ENCODE measurements around the gene PI4K2A. TPM values are rescaled to one million over a fixed set of nuclear protein-coding genes. Genes with fewer than 3 reads are reported as not detected.

Gene PI4K2A
- total and polyA plus RNA-seq, 4 donors = 6.5 to 16.7 (median 12.1) TPM

DNA sequence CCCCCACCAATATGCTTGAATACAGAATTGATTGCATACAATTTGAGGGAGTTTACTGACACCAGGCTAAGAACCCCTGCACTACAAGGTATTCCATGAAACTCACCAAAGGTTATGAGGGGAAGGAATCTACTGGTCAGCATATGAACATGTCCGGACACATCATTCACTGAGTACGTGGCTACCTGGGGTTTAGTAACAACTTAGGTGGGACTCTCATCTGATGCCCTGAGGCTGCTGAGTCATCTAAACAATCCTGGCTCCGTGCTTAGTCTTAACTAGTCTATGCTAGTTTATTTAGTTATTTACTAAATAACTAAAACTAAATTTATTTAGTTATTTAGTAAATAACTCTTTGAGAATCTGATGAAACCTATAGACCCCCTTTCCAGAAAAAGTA is 11.3 kb downstream of the PI4K2A start:
- intact Hi-C loops (cut with DNase I) = no loop called here
- peaks cover 2 to 4% of the 10 kb centered on the region in 2 donors for H3K4me1 ChIP-seq (ENCODE audit: control insufficient read depth in 1 of 2, insufficient read depth in 2 of 2, low read length in 2 of 2)
- no peak overlapping the region for H3K4me3 ChIP-seq (ENCODE audit: low read length in 2 of 2)
- H3K27ac ChIP-seq (ENCODE audit: low read depth in 1 of 2, low read length in 2 of 2) = no peak overlapping the region
- H3K9me3 ChIP-seq (ENCODE audit: control insufficient read depth, low read length) = no peaks in the 10 kb centered on the region
- no peak for DNase-seq
- peaks cover 3 to 6% of the 10 kb centered on the region in 2 donors for H3K36me3 ChIP-seq (ENCODE audit: control insufficient read depth in 1 of 2, insufficient read depth in 2 of 2, low read length in 1 of 2)
- 92 to 94% methylated on average over 3 of the region's 3 CpGs for WGBS, 2 donors
- no peak for ATAC-seq (ENCODE audit: low FRiP score)
- no peaks in the 10 kb centered on the region for H3K27me3 ChIP-seq (ENCODE audit: control insufficient read depth in 1 of 2, insufficient read depth in 2 of 2, low read length in 1 of 2)

DNA sequence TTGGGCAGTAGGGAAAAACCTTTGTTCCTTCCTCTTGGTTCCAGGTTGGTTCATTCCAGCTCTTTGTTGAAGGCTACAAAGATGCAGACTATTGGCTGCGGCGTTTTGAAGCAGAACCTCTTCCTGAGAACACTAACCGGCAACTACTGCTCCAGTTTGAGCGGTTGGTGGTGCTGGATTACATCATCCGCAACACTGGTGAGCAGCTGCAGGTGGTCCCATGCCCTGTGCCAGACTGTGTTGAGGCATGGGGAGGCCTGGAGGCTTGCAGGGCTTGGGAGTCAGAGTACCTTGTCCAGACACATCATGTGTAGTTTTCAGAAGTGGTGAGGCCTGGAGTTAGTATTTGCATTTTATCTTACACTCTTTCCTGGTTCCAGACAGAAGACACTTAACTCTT is 16.3 kb downstream of the PI4K2A start:
- H3K4me1 ChIP-seq (ENCODE audit: control insufficient read depth in 1 of 2, insufficient read depth in 2 of 2, low read length in 2 of 2) = no peaks in the 10 kb centered on the region
- peaks cover 3 to 6% of the 10 kb centered on the region in 2 donors for H3K36me3 ChIP-seq (ENCODE audit: control insufficient read depth in 1 of 2, insufficient read depth in 2 of 2, low read length in 1 of 2)
- DNase-seq (no peak), ATAC-seq (ENCODE audit: low FRiP score) (no peak)
- H3K9me3 ChIP-seq (ENCODE audit: control insufficient read depth, low read length) = no peaks in the 10 kb centered on the region
- intact Hi-C loops (cut with DNase I) = no loop called here
- no peak overlapping the region for H3K4me3 ChIP-seq (ENCODE audit: low read length in 2 of 2)
- WGBS, 2 donors = 91 to 94% methylated on average over 5 of the region's 5 CpGs
- no peak overlapping the region for H3K27ac ChIP-seq (ENCODE audit: low read depth in 1 of 2, low read length in 2 of 2)
- no peaks in the 10 kb centered on the region for H3K27me3 ChIP-seq (ENCODE audit: control insufficient read depth in 1 of 2, insufficient read depth in 2 of 2, low read length in 1 of 2)

DNA sequence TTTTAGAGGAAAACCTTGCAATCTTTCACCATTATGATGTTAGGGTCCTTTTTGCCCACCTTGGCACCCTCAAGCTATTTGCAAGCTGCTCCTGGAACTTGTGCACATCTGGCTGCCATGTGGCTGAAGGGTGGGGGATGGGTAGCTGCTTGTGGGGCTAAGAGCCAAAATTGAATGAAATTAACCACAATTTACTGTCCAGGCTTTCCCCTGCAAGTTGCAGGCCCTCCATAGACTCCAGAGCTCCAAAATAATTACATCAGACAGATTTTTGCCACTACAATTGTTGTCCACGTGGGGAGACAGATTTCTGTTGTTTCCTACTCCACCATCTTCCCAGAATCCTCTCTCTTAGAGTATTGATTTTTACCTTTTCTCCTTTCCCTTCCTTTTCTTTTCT is 19.1 kb downstream of the PI4K2A start:
- intact Hi-C loops (cut with DNase I) = no loop called here
- ATAC-seq (ENCODE audit: low FRiP score) = no peak

DNA sequence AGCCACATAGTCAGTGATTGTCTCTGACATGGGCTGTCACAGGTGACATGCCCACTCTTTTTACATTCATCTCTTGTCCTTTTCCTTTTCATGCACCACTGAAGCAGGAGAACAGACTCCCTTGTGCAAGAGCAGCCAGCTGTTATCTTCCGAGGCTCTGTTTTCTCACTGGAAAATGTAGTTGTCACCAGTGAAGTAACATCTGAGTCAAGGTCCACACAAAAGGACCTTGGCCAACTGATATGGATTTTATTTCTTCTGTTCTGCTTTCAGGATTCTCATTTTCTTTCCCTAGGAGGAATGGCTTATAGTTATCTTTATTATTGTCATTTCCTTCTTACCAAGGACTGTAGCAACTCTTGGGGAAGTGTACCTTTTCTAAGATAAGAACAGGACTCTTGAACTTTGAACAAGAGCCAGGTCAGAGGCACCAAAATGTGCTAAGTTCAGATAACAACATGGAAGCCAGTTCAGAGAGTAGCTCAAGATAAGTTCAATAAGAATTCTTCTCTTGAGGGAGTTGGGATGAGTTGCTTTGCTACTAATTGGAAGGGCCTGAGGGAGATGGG is 23.9 kb downstream of the PI4K2A start:
- Histone ChIP-seq H3K36me3 (ENCODE audit: control insufficient read depth in 1 of 2, insufficient read depth in 2 of 2, low read length in 1 of 2) (peaks cover 8 to 16% of the 10 kb centered on the region in 2 donors), H3K27ac (ENCODE audit: low read depth in 1 of 2, low read length in 2 of 2) (no peak overlapping the region), H3K27me3 (ENCODE audit: control insufficient read depth in 1 of 2, insufficient read depth in 2 of 2, low read length in 1 of 2) (no peaks in the 10 kb centered on the region), H3K9me3 (ENCODE audit: control insufficient read depth, low read length) (no peaks in the 10 kb centered on the region), H3K4me3 (ENCODE audit: low read length in 2 of 2) (no peak overlapping the region), H3K4me1 (ENCODE audit: control insufficient read depth in 1 of 2, insufficient read depth in 2 of 2, low read length in 2 of 2) (no peaks in the 10 kb centered on the region)
- intact Hi-C loops (cut with DNase I) = no loop called here
- WGBS, 2 donors = 80 to 87% methylated on average over 1 of the region's 1 CpG
- ATAC-seq (ENCODE audit: low FRiP score) = no peak
- no peak for DNase-seq

More for the DNA sequence above, 19.1 kb downstream of the PI4K2A start:
- Histone ChIP-seq H3K27ac (ENCODE audit: low read depth in 1 of 2, low read length in 2 of 2) (no peak overlapping the region), H3K4me3 (ENCODE audit: low read length in 2 of 2) (no peak overlapping the region), H3K9me3 (ENCODE audit: control insufficient read depth, low read length) (no peaks in the 10 kb centered on the region), H3K27me3 (ENCODE audit: control insufficient read depth in 1 of 2, insufficient read depth in 2 of 2, low read length in 1 of 2) (no peaks in the 10 kb centered on the region), H3K36me3 (ENCODE audit: control insufficient read depth in 1 of 2, insufficient read depth in 2 of 2, low read length in 1 of 2) (peaks cover 5 to 6% of the 10 kb centered on the region in 2 donors), H3K4me1 (ENCODE audit: control insufficient read depth in 1 of 2, insufficient read depth in 2 of 2, low read length in 2 of 2) (no peaks in the 10 kb centered on the region)
- 52 to 55% methylated on average over 1 of the region's 1 CpG for WGBS, 2 donors
- DNase-seq = no peak

DNA sequence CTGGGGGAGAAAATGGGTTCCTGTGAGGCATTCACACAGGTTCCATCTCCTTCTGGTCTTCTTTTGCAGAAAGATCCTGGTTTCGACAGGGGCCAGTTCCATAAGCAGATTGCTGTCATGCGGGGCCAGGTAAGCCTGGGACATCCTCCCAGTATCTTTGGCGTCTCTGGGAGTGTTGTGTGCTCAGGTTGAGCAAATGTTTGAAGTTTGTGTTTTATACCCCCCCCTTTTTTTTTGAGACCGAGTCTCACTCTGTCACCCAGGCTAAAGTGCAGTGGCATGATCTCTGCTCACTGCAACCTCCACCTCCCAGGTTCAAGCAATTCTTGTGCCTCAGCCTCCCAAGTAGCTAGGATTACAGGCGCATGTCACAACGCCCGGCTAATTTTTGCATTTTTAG is 26.5 kb downstream of the PI4K2A start:
- no peak for ATAC-seq (ENCODE audit: low FRiP score)
- WGBS, 2 donors = 93 to 94% methylated on average over 7 of the region's 7 CpGs
- Histone ChIP-seq H3K27ac (ENCODE audit: low read depth in 1 of 2, low read length in 2 of 2) (no peak overlapping the region), H3K27me3 (ENCODE audit: control insufficient read depth in 1 of 2, insufficient read depth in 2 of 2, low read length in 1 of 2) (no peaks in the 10 kb centered on the region), H3K4me1 (ENCODE audit: control insufficient read depth in 1 of 2, insufficient read depth in 2 of 2, low read length in 2 of 2) (no peaks in the 10 kb centered on the region), H3K4me3 (ENCODE audit: low read length in 2 of 2) (no peak overlapping the region), H3K36me3 (ENCODE audit: control insufficient read depth in 1 of 2, insufficient read depth in 2 of 2, low read length in 1 of 2) (peaks cover 8 to 22% of the 10 kb centered on the region in 2 donors), H3K9me3 (ENCODE audit: control insufficient read depth, low read length) (no peaks in the 10 kb centered on the region)
- no peak for DNase-seq
- intact Hi-C loops (cut with DNase I) = no loop called here

DNA sequence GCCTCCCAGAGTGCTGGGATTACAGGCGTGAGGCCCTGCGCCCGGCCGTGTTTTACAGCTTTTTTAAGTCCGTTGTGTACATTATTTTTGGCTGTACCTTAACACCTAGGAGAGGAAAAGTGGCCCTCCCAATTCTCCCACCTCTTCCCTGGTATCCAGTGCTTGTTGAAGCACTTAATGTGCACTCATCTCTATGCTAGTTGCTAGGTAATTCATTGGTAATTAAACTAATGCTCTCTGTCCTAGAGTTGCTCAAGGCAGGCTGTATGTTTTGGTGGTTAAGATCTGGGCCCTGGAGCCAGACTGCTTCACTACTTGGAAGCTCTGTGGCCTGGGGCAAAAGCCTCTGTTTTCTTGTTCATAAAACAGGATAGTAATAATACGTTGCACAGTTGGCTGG is 27.0 kb downstream of the PI4K2A start:
- WGBS, 2 donors = 72 to 84% methylated on average over 6 of the region's 6 CpGs
- Histone ChIP-seq H3K36me3 (ENCODE audit: control insufficient read depth in 1 of 2, insufficient read depth in 2 of 2, low read length in 1 of 2) (peaks cover 8 to 22% of the 10 kb centered on the region in 2 donors), H3K4me3 (ENCODE audit: low read length in 2 of 2) (no peak overlapping the region), H3K9me3 (ENCODE audit: control insufficient read depth, low read length) (no peaks in the 10 kb centered on the region), H3K27me3 (ENCODE audit: control insufficient read depth in 1 of 2, insufficient read depth in 2 of 2, low read length in 1 of 2) (no peaks in the 10 kb centered on the region), H3K27ac (ENCODE audit: low read depth in 1 of 2, low read length in 2 of 2) (no peak overlapping the region), H3K4me1 (ENCODE audit: control insufficient read depth in 1 of 2, insufficient read depth in 2 of 2, low read length in 2 of 2) (no peaks in the 10 kb centered on the region)
- DNase-seq = no peak
- ATAC-seq (ENCODE audit: low FRiP score) = no peak
- intact Hi-C loops (cut with DNase I) = no loop called here

DNA sequence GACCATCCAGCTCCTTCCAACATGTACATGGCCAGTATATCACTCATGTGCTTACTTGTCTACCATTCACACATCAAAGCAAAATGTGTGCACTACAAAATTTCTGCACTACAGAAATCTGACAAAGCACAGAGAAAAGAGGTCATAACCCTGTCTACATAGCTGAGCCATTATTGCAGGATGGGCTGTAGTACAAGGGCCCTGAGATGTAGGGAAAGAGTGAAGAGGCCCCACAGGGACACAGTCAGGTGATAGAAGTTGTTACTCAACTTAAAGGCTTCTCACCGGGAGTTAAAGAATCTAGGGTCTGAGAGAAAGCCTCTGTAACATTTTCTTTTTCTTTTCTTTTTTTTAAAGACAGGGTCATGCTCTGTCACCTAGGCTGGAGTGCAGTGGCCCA is 29.1 kb downstream of the PI4K2A start:
- Histone ChIP-seq H3K4me3 (ENCODE audit: low read length in 2 of 2) (no peak overlapping the region), H3K27me3 (ENCODE audit: control insufficient read depth in 1 of 2, insufficient read depth in 2 of 2, low read length in 1 of 2) (no peaks in the 10 kb centered on the region), H3K27ac (ENCODE audit: low read depth in 1 of 2, low read length in 2 of 2) (no peak overlapping the region), H3K9me3 (ENCODE audit: control insufficient read depth, low read length) (no peaks in the 10 kb centered on the region), H3K4me1 (ENCODE audit: control insufficient read depth in 1 of 2, insufficient read depth in 2 of 2, low read length in 2 of 2) (no peaks in the 10 kb centered on the region), H3K36me3 (ENCODE audit: control insufficient read depth in 1 of 2, insufficient read depth in 2 of 2, low read length in 1 of 2) (peaks cover 10 to 19% of the 10 kb centered on the region in 2 donors)
- 77% methylated on average over 1 of the region's 1 CpG for WGBS, 2 donors
- ATAC-seq (ENCODE audit: low FRiP score) (no peak), DNase-seq (no peak)
- intact Hi-C loops (cut with DNase I) = no loop called here

DNA sequence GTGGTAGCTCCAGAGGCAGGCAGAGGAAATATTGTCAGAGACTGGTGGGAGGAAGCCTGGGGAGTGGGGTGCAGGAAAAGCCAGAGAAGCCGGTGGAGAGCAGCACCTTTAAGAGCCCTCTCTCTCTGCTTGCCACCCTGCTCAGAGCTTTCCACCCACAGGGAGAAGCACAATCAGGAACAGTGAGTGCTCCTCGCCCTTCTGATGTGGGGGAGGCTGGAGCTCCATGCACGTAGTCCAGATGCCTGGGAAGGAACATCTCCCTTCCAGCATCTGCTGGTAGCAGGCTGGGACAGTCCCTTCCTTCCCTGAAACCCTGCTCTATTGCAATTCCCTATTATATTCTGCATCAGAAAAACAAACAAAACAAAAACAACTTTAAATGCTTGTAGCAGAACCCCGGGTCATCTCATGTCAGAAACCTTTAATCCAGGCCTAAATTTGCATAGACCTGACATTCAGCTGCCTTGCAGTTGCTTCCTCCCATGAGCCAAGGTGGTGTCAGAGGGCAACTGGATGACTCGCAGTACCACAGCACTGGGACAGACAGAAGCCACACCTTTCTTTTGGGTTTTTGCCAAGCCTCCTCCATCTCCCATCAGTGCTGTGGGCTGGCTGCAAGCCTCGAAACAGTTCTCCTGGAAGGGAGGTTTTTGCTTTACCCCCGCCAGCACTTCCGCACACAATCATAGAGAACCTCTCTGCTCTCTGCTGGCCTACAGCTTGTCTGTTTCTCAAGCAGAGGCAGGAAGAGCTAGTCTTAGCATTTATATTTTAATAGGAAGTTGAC is 33.5 kb downstream of the PI4K2A start:
- intact Hi-C loops (cut with DNase I) = no loop called here
- Histone ChIP-seq H3K9me3 (ENCODE audit: control insufficient read depth, low read length) (no peaks in the 10 kb centered on the region), H3K4me3 (ENCODE audit: low read length in 2 of 2) (no peak overlapping the region), H3K27ac (ENCODE audit: low read depth in 1 of 2, low read length in 2 of 2) (no peak overlapping the region), H3K27me3 (ENCODE audit: control insufficient read depth in 1 of 2, insufficient read depth in 2 of 2, low read length in 1 of 2) (no peaks in the 10 kb centered on the region), H3K4me1 (ENCODE audit: control insufficient read depth in 1 of 2, insufficient read depth in 2 of 2, low read length in 2 of 2) (no peaks in the 10 kb centered on the region), H3K36me3 (ENCODE audit: control insufficient read depth in 1 of 2, insufficient read depth in 2 of 2, low read length in 1 of 2) (peaks cover 10 to 11% of the 10 kb centered on the region in 2 donors)
- 78 to 79% methylated on average over 8 of the region's 8 CpGs for WGBS, 2 donors
- no peak for DNase-seq
- no peak for ATAC-seq (ENCODE audit: low FRiP score)

DNA sequence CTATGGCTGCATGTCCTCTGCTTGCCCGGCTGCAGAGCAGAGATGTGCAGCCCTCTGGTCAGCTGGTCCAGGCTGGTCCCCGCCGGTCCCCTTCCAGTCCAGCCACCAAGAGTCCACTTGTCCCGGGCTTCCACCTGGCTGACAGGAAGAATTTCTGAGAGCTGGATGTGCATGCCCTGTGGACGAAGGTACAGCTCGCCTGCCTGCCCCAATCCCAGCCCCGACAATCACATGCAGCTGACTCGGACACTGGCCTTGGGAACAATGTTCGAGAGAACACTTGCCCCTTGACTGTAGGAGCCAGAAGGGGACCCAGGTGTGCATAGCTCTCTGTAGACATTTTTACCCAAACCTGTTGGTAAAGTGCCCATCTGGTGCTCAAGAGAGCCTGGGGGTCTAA is 34.8 kb downstream of the PI4K2A start:
- DNase-seq (no peak), ATAC-seq (ENCODE audit: low FRiP score) (no peak)
- H3K4me1 ChIP-seq (ENCODE audit: control insufficient read depth in 1 of 2, insufficient read depth in 2 of 2, low read length in 2 of 2) = no peaks in the 10 kb centered on the region
- intact Hi-C loops (cut with DNase I) = no loop called here
- no peaks in the 10 kb centered on the region for H3K27me3 ChIP-seq (ENCODE audit: control insufficient read depth in 1 of 2, insufficient read depth in 2 of 2, low read length in 1 of 2)
- H3K36me3 ChIP-seq (ENCODE audit: control insufficient read depth in 1 of 2, insufficient read depth in 2 of 2, low read length in 1 of 2) = peaks cover 7 to 13% of the 10 kb centered on the region in 2 donors
- no peak overlapping the region for H3K4me3 ChIP-seq (ENCODE audit: low read length in 2 of 2)
- whole genome bisulfite sequencing, 2 donors = 86 to 96% methylated on average over 9 of the region's 9 CpGs
- no peak overlapping the region for H3K27ac ChIP-seq (ENCODE audit: low read depth in 1 of 2, low read length in 2 of 2)
- H3K9me3 ChIP-seq (ENCODE audit: control insufficient read depth, low read length) = no peaks in the 10 kb centered on the region

Data from aorta (tissue), 5 donors.